Measurements from ENCODE around the gene COL4A1.

Gene COL4A1

GRCh38 chr13:110237875-110238817 lies 68.8 kb downstream of the COL4A1 start:
- DNase-seq (ENCODE audit: low read depth in 2 of 2), result no peak

GRCh38 chr13:110236831-110237261 lies 70.1 kb downstream of the COL4A1 start:
- no peak for DNase-seq (ENCODE audit: low read depth in 2 of 2)

- no peak for DNase-seq (ENCODE audit: low read depth in 2 of 2)
Measured at GRCh38 chr13:110236431-110236830, 70.5 kb downstream of the COL4A1 start.

GRCh38 chr13:110234532-110234931 lies 72.4 kb downstream of the COL4A1 start:
- DNase-seq (ENCODE audit: low read depth in 2 of 2), result no peak

- no peak for DNase-seq (ENCODE audit: low read depth in 2 of 2)
Measured at GRCh38 chr13:110233951-110234280, 73.0 kb downstream of the COL4A1 start.

GRCh38 chr13:110233181-110233950 lies 73.6 kb downstream of the COL4A1 start:
- DNase-seq (ENCODE audit: low read depth in 2 of 2), result no peak

- DNase-seq (ENCODE audit: low read depth in 2 of 2), result no peak
Measured at GRCh38 chr13:110232756-110233155, 74.2 kb downstream of the COL4A1 start.

- no peak for DNase-seq (ENCODE audit: low read depth in 2 of 2)
Measured at GRCh38 chr13:110232142-110232541, 74.8 kb downstream of the COL4A1 start.

GRCh38 chr13:110231348-110232047 lies 75.5 kb downstream of the COL4A1 start:
- DNase-seq (ENCODE audit: low read depth in 2 of 2), result no peak

- DNase-seq (ENCODE audit: low read depth in 2 of 2), result no peak
Measured at GRCh38 chr13:110230661-110231347, 76.2 kb downstream of the COL4A1 start.

GRCh38 chr13:110229905-110230563 lies 76.9 kb downstream of the COL4A1 start:
- DNase-seq (ENCODE audit: low read depth in 2 of 2), result no peak

- no peak for DNase-seq (ENCODE audit: low read depth in 2 of 2)
Measured at GRCh38 chr13:110228936-110229904, 77.7 kb downstream of the COL4A1 start.

GRCh38 chr13:110227864-110228643 lies 78.9 kb downstream of the COL4A1 start:
- no peak for DNase-seq (ENCODE audit: low read depth in 2 of 2)

- DNase-seq (ENCODE audit: low read depth in 2 of 2), result no peak
Measured at GRCh38 chr13:110227416-110227815, 79.5 kb downstream of the COL4A1 start.

- no peak for DNase-seq (ENCODE audit: low read depth in 2 of 2)
Measured at GRCh38 chr13:110225609-110226574, 81.1 kb downstream of the COL4A1 start.

- no peak for DNase-seq (ENCODE audit: low read depth in 2 of 2)
Measured at GRCh38 chr13:110225003-110225402, 82.0 kb downstream of the COL4A1 start.

GRCh38 chr13:110224519-110224918 lies 82.4 kb downstream of the COL4A1 start:
- no peak for DNase-seq (ENCODE audit: low read depth in 2 of 2)

Data from stimulated activated CD4-positive, alpha-beta T cell treated with anti-CD3 and anti-CD28 coated beads, Interleukin-15, amount 100 ng/mL, for 48 hours (primary cell).